GM19463 (cell line): ENCODE results near the gene LAMB3.
"Not testable (repeated sequence)": the region's sequence is repeated elsewhere in the genome, so short reads cannot be mapped to it uniquely, and the experiment has no call there.

Source experiments
- ATAC-seq: cut with Tn5 transposase; IDR thresholded peaks from one replicate; pipeline ENCODE4 v1.9.1; 2021; ENCODE audit warnings: mild to moderate bottlenecking, moderate library complexity; ENCODE audit not compliant: unreplicated experiment

The LAMB3 gene

GRCh38 chr1:209652121-209652735 is at the start of gene LAMB3:
LAMB3 (minus strand) TSS chr1:209652425; CDS start chr1:209650944, 1,481 bp downstream.
- ATAC-seq, result no peak

- not testable (repeated sequence) for ATAC-seq
These were observed 48.5 kb upstream of the LAMB3 start for GRCh38 chr1:209700686-209701085.

- no peak for ATAC-seq
These were observed 44.9 kb upstream of the LAMB3 start for GRCh38 chr1:209697126-209697525.

- no peak for ATAC-seq
These were observed 44.4 kb upstream of the LAMB3 start for GRCh38 chr1:209696673-209697072.

GRCh38 chr1:209692745-209693504 is 40.7 kb upstream of the LAMB3 start:
- no peak for ATAC-seq

- no peak for ATAC-seq
These were observed 40.1 kb upstream of the LAMB3 start for GRCh38 chr1:209692296-209692695.

GRCh38 chr1:209691237-209691636 is 39.0 kb upstream of the LAMB3 start:
- ATAC-seq, result no peak

- no peak for ATAC-seq
These were observed 37.3 kb upstream of the LAMB3 start for GRCh38 chr1:209689477-209689876.

GRCh38 chr1:209688746-209689234 is 36.6 kb upstream of the LAMB3 start:
- ATAC-seq, result no peak

- no peak for ATAC-seq
These were observed 34.1 kb upstream of the LAMB3 start for GRCh38 chr1:209686322-209686721.

- ATAC-seq, result peak; percentile 96
These were observed 33.6 kb upstream of the LAMB3 start for GRCh38 chr1:209685821-209686220.

GRCh38 chr1:209678981-209679539 is 26.8 kb upstream of the LAMB3 start:
- ATAC-seq, result no peak

GRCh38 chr1:209675565-209676154 is 23.4 kb upstream of the LAMB3 start:
- no peak for ATAC-seq

GRCh38 chr1:209674957-209675564 is 22.8 kb upstream of the LAMB3 start, which contains the start of gene G0S2:
G0S2 (plus strand) TSS chr1:209675412; CDS start chr1:209675685, 273 bp downstream.
- no peak for ATAC-seq

- ATAC-seq, result no peak
These were observed 21.6 kb upstream of the LAMB3 start for GRCh38 chr1:209673631-209674417.

GRCh38 chr1:209672705-209673630 is 20.7 kb upstream of the LAMB3 start:
- ATAC-seq, result peak; percentile 84

GRCh38 chr1:209670441-209671082 is 18.3 kb upstream of the LAMB3 start:
- no peak for ATAC-seq

GRCh38 chr1:209667708-209668107 is 15.5 kb upstream of the LAMB3 start:
- peak; percentile 65 for ATAC-seq

GRCh38 chr1:209667103-209667502 is 14.9 kb upstream of the LAMB3 start:
- no peak for ATAC-seq
